ENCODE data around the gene STXBP4.

GRCh38 chr17:55177855-55178217 lies 209.3 kb downstream of the STXBP4 start:
- TF ChIP-seq, protein P1, sequence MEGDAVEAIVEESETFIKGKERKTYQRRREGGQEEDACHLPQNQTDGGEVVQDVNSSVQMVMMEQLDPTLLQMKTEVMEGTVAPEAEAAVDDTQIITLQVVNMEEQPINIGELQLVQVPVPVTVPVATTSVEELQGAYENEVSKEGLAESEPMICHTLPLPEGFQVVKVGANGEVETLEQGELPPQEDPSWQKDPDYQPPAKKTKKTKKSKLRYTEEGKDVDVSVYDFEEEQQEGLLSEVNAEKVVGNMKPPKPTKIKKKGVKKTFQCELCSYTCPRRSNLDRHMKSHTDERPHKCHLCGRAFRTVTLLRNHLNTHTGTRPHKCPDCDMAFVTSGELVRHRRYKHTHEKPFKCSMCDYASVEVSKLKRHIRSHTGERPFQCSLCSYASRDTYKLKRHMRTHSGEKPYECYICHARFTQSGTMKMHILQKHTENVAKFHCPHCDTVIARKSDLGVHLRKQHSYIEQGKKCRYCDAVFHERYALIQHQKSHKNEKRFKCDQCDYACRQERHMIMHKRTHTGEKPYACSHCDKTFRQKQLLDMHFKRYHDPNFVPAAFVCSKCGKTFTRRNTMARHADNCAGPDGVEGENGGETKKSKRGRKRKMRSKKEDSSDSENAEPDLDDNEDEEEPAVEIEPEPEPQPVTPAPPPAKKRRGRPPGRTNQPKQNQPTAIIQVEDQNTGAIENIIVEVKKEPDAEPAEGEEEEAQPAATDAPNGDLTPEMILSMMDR (conservative IDR thresholded peaks at IDR 0.05; ENCODE audit: low read length): no peak
- TF ChIP-seq EZH2phosphoT487 (IDR thresholded peaks at IDR 0.05; ENCODE audit: borderline replicate concordance, low read depth, low read length): no peak

Data from OCI-LY7 (cell line).